Measurements from ENCODE around the gene DECR2.

DNA sequence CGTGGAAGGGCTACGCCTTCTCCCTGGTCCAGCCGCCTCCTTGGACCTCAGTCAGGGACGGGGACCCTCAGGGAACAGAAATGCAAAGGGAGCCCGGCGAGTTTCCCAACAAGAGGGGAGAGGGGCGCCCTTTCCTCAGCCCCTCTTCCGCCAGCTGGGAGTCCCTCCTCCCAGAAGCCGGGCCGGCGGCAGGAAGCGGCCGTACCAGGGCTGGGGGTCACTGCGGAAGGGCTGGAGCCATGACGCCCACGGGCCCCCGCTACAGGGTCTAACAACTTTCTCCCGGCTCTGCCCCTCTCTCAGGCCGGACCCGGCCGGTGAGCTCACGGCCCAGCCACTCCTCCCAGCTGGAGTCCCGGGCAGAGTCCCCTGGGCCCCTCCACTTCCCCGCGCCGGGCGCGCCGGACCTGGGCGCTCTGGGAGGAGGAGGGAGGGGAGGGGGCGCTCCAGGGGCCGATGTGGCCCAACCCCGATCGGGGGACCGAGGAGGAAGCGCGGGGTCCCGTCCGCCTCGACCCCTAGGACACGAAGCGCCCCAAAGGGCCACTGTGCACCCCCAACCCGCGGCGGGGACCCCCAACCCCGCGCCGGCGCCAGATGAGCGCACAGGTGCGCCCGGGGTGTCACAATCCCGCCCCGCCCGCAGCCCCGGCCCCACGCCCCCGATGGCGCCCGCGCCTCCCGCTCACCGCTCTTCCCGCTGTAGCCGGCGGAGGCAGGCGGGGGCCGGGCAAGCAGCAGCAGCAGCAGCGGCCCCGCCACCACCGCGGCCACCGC is 20.5 kb upstream of the DECR2 start:
- TF ChIP-seq CSDC2 (CRISPR knock-in tag; IDR thresholded peaks at IDR 0.05), result no peak
- no peak for TF ChIP-seq ZFP30 (CRISPR knock-in tag; IDR thresholded peaks at IDR 0.05)
- no peak for TF ChIP-seq RARB (CRISPR knock-in tag; IDR thresholded peaks at IDR 0.05)
- TF ChIP-seq ZNF8 (CRISPR knock-in tag; IDR thresholded peaks at IDR 0.05), result no peak
- no peak for TF ChIP-seq PPARA (CRISPR knock-in tag; IDR thresholded peaks at IDR 0.05; ENCODE audit: borderline replicate concordance)
- TF ChIP-seq ARNTL (CRISPR knock-in tag; IDR thresholded peaks at IDR 0.05; ENCODE audit: borderline replicate concordance, low read depth), result no peak
- TF ChIP-seq, protein P1, sequence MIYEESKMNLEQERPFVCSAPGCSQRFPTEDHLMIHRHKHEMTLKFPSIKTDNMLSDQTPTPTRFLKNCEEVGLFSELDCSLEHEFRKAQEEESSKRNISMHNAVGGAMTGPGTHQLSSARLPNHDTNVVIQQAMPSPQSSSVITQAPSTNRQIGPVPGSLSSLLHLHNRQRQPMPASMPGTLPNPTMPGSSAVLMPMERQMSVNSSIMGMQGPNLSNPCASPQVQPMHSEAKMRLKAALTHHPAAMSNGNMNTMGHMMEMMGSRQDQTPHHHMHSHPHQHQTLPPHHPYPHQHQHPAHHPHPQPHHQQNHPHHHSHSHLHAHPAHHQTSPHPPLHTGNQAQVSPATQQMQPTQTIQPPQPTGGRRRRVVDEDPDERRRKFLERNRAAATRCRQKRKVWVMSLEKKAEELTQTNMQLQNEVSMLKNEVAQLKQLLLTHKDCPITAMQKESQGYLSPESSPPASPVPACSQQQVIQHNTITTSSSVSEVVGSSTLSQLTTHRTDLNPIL (CRISPR knock-in tag; IDR thresholded peaks at IDR 0.05; ENCODE audit: low read depth), result no peak
- TF ChIP-seq BACH2 (CRISPR knock-in tag; IDR thresholded peaks at IDR 0.05; ENCODE audit: borderline replicate concordance), result no peak
- TF ChIP-seq PATZ1 (CRISPR knock-in tag; IDR thresholded peaks at IDR 0.05; ENCODE audit: borderline replicate concordance), result no peak
- no peak for TF ChIP-seq TCF4 (CRISPR knock-in tag; IDR thresholded peaks at IDR 0.05; ENCODE audit: borderline replicate concordance)
- TF ChIP-seq ZFP3 (CRISPR knock-in tag; IDR thresholded peaks at IDR 0.05), result no peak
- TF ChIP-seq POU6F1 (CRISPR knock-in tag; IDR thresholded peaks at IDR 0.05; ENCODE audit: borderline replicate concordance, low read depth), result no peak
- no peak for TF ChIP-seq ESRRG (CRISPR knock-in tag; IDR thresholded peaks at IDR 0.05)

All from SK-N-SH treated with all-trans-retinoic acid at 6 μM for 48 hours (cell line).